OCI-LY1 (cell line): ENCODE data around the gene PTPRD.

ENCODE experiments used
- H2AFZ ChIP-seq: fragments of 200-600 bp; sonication (generic), shearing (Covaris generic); 2 replicates; pipeline ENCODE4 v1.6.0; 2014; ENCODE audit warnings: antibody characterized with exemption, mild to moderate bottlenecking, low read length
- H3F3A ChIP-seq: fragments of 200-600 bp; sonication (generic), shearing (Covaris generic); 2 replicates; pipeline ENCODE4 v1.6.0; 2014; ENCODE audit warnings: mild to moderate bottlenecking, antibody characterized with exemption, low read length, moderate library complexity; ENCODE audit not compliant: insufficient read depth
- H3K27ac ChIP-seq: fragments of 200-600 bp; sonication (generic); 2 replicates; pipeline ENCODE4 v1.5.1; 2014; ENCODE audit warnings: low read length, mixed run types, mild to moderate bottlenecking, low read depth; ENCODE audit not compliant: poor library complexity, severe bottlenecking
- H3K27me3 ChIP-seq: fragments of 200-600 bp; sonication (generic); 2 replicates; pipeline ENCODE4 v1.6.0; 2014; ENCODE audit warnings: antibody characterized with exemption, mild to moderate bottlenecking, low read length, moderate library complexity; ENCODE audit not compliant: insufficient read depth
- H3K36me3 ChIP-seq: fragments of 200-600 bp; sonication (generic); 2 replicates; pipeline ENCODE4 v1.6.1; 2014; ENCODE audit warnings: mild to moderate bottlenecking, antibody characterized with exemption, low read length, moderate library complexity, mixed read lengths; ENCODE audit not compliant: insufficient read depth
- H3K4me1 ChIP-seq: fragments of 200-600 bp; sonication (generic); 2 replicates; pipeline ENCODE4 v1.5.1; 2014; ENCODE audit warnings: mild to moderate bottlenecking, low read length, moderate library complexity; ENCODE audit not compliant: insufficient read depth, severe bottlenecking
- H3K4me2 ChIP-seq: fragments of 200-600 bp; sonication (generic), shearing (Covaris generic); 2 replicates; pipeline ENCODE4 v1.6.1; 2014; ENCODE audit warnings: low read length
- H3K4me3 ChIP-seq: fragments of 200-600 bp; sonication (generic); 2 replicates; pipeline ENCODE4 v1.5.1; 2014; ENCODE audit warnings: low read length, low read depth, mild to moderate bottlenecking, mixed read lengths; ENCODE audit not compliant: poor library complexity, severe bottlenecking
- H3K79me2 ChIP-seq: fragments of 200-600 bp; shearing (Covaris generic); 2 replicates; pipeline ENCODE4 v1.6.1; 2016; ENCODE audit warnings: mixed run types, low read length, mixed read lengths; ENCODE audit not compliant: insufficient read depth
- H3K9ac ChIP-seq: fragments of 200-600 bp; sonication (generic), shearing (Covaris generic); 2 replicates; pipeline ENCODE4 v1.6.1; 2014; ENCODE audit warnings: mild to moderate bottlenecking, low read length, mixed read lengths
- H3K9me2 ChIP-seq: fragments of 200-600 bp; sonication (generic), shearing (Covaris generic); 2 replicates; pipeline ENCODE4 v1.6.1; 2014; ENCODE audit warnings: low read depth, mild to moderate bottlenecking, low read length, mixed read lengths
- H3K9me3 ChIP-seq: fragments of 200-600 bp; shearing (Covaris generic); 2 replicates; pipeline ENCODE4 v1.6.1; 2014; ENCODE audit warnings: low read length, mixed read lengths
- H4K20me1 ChIP-seq: fragments of 200-600 bp; sonication (generic), shearing (Covaris generic); 2 replicates; pipeline ENCODE4 v1.6.0; 2016; ENCODE audit warnings: mild to moderate bottlenecking, low read length; ENCODE audit not compliant: insufficient read depth
- EZH2 ChIP-seq: fragments of 200-600 bp; sonication (generic), shearing (Covaris generic); IDR thresholded peaks from 2 replicates; pipeline ENCODE4 v1.8.0; 2017; ENCODE audit warnings: borderline replicate concordance, mixed run types, mild to moderate bottlenecking, antibody characterized with exemption, low read length, moderate library complexity, mixed read lengths
- TF ChIP-seq, protein P1 (sequence below): fragments of 200-600 bp; sonication (generic), shearing (Covaris generic); IDR thresholded peaks from 2 replicates; pipeline ENCODE4 v1.5.1; 2017; ENCODE audit warnings: mild to moderate bottlenecking, antibody characterized with exemption, low read length, moderate library complexity, mixed read lengths

PTPRD gene

DNA sequence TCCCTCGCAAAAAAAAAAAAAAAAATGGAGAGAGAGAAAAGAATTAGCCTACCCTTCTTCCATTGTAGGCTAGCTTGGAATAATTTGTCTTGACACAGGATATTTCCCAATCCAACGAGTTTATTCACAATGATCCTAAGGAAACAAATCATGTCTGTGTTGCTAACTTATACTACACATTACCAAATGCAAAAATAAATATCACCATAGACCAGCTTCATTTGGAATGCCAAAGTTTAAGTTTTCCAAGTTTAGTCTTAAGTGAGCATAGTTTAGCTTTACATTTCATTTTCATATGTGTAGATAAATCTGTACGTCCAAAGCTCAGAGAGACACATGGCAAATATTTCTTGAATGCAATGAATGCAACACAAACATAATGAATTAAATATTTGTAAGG, 1707.1 kb downstream of the PTPRD start:
- no peaks in the 10 kb centered on the region for H3K79me2 ChIP-seq
- no peaks in the 10 kb centered on the region for H3K9me2 ChIP-seq
- H4K20me1 ChIP-seq = no peaks in the 10 kb centered on the region
- no peak overlapping the region for H3K9ac ChIP-seq
- H3K9me3 ChIP-seq = no peaks in the 10 kb centered on the region
- H3K27me3 ChIP-seq = no peaks in the 10 kb centered on the region
- TF ChIP-seq, protein P1, sequence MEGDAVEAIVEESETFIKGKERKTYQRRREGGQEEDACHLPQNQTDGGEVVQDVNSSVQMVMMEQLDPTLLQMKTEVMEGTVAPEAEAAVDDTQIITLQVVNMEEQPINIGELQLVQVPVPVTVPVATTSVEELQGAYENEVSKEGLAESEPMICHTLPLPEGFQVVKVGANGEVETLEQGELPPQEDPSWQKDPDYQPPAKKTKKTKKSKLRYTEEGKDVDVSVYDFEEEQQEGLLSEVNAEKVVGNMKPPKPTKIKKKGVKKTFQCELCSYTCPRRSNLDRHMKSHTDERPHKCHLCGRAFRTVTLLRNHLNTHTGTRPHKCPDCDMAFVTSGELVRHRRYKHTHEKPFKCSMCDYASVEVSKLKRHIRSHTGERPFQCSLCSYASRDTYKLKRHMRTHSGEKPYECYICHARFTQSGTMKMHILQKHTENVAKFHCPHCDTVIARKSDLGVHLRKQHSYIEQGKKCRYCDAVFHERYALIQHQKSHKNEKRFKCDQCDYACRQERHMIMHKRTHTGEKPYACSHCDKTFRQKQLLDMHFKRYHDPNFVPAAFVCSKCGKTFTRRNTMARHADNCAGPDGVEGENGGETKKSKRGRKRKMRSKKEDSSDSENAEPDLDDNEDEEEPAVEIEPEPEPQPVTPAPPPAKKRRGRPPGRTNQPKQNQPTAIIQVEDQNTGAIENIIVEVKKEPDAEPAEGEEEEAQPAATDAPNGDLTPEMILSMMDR = no peak
- TF ChIP-seq EZH2 = no peak
- no peak overlapping the region for H3K4me3 ChIP-seq
- no peaks in the 10 kb centered on the region for H3K4me1 ChIP-seq
- H2AFZ ChIP-seq = no peak overlapping the region
- H3K27ac ChIP-seq = no peak overlapping the region
- no peaks in the 10 kb centered on the region for H3F3A ChIP-seq
- H3K36me3 ChIP-seq = no peaks in the 10 kb centered on the region
- no peak overlapping the region for H3K4me2 ChIP-seq

DNA sequence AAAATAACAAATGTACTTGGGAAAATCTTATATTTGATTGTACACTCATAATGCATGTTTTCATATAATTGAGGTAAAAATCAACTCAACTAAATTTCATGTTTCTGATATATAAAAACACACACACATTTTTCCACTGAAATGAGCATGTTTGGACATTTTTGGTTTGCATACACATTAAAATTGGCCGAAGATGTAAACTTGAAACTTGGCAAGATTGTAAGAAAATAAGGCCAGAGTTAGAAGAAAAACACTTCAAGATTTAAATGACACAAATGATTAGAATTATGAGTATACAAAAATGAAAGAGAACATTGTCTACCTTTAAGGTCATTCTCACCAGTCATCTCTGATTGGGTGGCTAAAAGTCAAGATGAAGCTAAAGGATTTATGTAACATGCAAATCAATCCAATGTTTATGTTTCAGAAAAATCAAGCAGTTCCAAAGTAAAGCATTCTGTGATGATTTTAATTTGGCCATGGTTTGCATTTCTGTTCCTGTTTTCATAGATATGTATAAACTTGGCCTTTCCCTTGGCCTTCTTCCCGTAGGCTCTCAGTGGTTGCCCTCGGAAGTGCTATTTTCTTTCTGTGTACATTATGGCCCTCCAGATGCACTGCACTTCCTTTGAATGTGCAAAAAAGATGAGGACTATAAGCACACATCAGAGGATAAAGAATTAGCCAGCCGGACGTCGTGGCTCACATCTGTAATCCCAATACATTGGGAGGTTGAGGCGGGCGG, 1707.9 kb downstream of the PTPRD start:
- Histone ChIP-seq H3K36me3 (no peaks in the 10 kb centered on the region), H3K4me3 (no peak overlapping the region), H3K9ac (no peak overlapping the region), H3K4me2 (no peak overlapping the region), H2AFZ (no peak overlapping the region), H4K20me1 (no peaks in the 10 kb centered on the region), H3K9me3 (no peaks in the 10 kb centered on the region), H3K27ac (no peak overlapping the region), H3K9me2 (no peaks in the 10 kb centered on the region), H3F3A (no peaks in the 10 kb centered on the region), H3K27me3 (no peaks in the 10 kb centered on the region), H3K79me2 (no peaks in the 10 kb centered on the region), H3K4me1 (no peaks in the 10 kb centered on the region)
- TF ChIP-seq EZH2 = no peak
- TF ChIP-seq, protein P1 = no peak

DNA sequence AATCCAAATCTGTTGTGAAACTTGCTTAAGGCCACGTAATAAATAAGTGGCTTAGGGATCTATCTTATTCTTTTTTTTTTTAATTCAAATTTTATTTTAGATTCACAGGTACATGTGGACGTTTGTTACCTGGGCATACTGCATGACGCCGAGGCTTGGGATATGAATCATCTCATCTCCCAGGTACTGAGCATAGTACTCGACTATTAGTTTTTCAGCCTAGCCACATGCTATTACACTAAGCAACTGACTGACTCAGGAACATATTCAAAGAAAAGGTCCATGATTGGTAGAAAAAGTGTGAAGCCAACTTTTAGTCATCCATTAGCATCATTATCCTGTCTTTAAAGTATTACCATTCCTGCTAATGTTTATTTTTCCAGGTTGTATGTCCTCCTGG, 1709.7 kb downstream of the PTPRD start:
- TF ChIP-seq, protein P1 = no peak
- no peak for TF ChIP-seq EZH2
- no peaks in the 10 kb centered on the region for H3F3A ChIP-seq
- H2AFZ ChIP-seq = no peak overlapping the region
- H3K4me3 ChIP-seq = no peak overlapping the region
- H3K4me1 ChIP-seq = no peaks in the 10 kb centered on the region
- no peaks in the 10 kb centered on the region for H3K36me3 ChIP-seq
- no peaks in the 10 kb centered on the region for H4K20me1 ChIP-seq
- no peaks in the 10 kb centered on the region for H3K9me2 ChIP-seq
- no peak overlapping the region for H3K27ac ChIP-seq
- H3K9me3 ChIP-seq = no peaks in the 10 kb centered on the region
- no peak overlapping the region for H3K9ac ChIP-seq
- no peaks in the 10 kb centered on the region for H3K79me2 ChIP-seq
- H3K4me2 ChIP-seq = no peak overlapping the region
- no peaks in the 10 kb centered on the region for H3K27me3 ChIP-seq
